8988T (cell line): ENCODE results near the gene HLCS.

Experiments
- DNase-seq: peaks from one replicate; pipeline ENCODE4 v3.0.0; 2011

HLCS gene

GRCh38 chr21:36914244-36915013 is 52.0 kb downstream of the HLCS start:
- no peak for DNase-seq

DNA sequence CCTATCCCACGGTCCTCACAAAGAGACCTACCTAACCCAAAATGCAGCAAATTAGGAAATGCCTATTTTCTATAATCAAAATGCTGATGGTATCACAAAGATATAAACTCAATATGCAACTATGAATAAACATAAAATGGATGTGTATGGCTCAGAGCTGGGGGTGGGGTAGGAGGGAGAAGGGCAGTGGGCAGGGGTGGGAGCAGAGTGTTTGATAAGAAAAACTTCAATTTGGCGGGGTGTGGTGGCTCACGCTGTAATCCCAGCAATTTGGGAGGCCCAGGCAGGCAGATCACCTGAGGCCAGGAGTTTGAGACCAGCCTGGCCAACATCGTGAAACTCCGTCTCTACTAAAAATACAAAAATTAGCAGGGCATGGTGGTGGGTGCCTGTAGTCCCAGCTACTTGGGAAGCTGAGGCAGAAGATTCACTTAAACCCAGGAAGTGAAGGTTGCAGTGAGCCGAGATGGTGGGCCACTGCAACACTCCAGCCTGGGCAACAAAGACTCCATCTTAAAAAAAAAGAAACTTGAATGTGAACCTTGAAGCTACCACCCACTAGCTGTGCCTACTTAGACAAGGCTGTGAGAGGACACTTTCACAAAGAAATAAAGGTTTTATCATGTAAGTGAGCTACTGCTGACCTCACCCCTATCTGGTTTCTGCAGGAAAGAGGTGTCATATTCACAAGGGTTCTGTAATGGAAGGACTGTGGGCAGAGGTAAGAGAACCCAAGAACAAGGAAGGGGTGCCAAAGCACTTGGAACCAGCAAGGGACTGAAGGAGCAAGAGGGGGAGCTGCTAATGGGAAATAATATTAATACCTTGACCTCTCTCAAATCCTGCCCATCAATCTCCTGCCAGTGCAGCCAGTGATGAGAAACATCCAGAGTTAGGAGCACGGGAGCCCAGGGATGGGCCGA is 53.0 kb downstream of the HLCS start:
- no peak for DNase-seq

DNA sequence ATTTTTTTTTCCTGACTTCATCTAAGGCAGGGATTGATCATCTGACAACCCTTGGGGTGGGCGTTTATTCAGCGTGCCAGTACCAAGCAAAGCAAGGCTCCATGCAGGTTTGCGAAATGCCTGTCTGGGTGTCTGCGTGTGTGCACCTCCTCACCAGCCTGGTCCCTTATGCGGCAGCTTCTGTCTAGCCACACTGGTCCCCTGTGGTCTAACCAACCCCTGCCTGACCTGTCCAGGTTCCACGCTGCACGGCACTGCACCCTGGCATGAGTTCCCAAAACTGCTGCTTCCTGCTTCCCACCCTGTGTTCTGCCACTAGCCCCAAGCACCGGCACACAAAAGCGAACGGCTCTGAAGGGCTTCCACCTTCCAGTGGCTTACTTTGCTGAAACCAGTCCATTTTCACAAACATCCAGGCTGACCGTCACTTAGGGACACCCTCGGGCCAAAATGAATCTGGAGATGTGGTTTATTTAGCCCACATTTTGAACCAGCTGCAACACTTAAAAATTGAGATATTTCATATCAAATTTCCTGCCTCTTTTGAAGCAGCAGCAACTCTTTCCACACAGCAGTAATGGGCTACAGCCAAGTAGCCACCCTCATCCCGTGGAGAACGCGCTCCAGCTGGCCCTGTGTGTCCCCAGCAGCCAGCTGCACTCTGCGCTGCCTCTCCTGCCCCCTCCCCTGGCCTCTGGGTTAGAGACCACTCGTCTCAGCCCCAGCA is 55.7 kb downstream of the HLCS start:
- no peak for DNase-seq

GRCh38 chr21:36909901-36910561 is 56.4 kb downstream of the HLCS start:
- no peak for DNase-seq

DNA sequence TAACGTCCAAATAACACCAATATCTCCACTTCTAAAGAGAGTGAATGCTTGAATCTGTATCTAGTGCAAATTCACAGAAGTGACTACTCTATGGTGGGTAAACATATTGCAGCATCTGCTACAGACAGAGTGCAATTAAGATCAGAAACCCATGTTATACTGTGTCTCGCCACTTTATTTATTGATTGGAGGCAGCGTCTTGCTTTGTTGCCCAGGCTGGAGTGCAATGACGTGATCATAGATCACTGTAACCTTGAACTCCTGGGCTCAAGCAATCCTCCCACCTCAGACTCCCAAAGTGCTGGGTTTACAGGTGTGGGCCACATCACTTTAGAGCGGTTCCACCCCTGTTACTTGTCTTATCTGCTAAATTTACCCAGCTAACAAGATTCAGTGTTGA is 57.0 kb downstream of the HLCS start:
- no peak for DNase-seq

DNA sequence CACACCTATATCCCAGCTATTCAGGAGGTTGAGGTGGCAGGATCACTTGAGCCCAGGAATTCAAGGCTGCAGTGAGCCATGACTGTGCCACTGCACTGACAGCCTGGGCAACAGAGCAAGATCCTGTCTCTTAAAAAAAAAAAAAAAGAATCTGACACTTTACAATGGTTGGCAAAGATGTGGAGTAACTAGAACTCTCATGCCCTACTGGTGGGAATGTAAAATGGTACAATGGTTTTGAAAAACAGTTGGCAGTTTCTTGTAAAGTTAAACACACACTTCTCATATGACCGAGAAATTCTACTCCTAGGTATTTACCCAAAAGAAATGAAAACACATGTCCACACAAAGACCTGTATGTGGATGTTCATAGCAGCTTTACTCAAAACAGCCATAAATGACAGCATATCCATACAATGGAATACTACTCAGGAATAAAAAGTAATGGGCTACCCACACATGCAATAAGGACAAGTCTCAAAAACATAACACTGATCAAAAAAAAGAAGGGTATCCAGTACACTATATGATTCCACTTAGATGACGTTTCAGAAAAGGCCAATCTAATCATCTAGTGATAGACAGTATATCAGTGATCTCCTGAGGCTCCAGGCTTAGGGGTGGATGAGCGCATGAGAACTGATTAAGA is 58.1 kb downstream of the HLCS start:
- DNase-seq = no peak

DNA sequence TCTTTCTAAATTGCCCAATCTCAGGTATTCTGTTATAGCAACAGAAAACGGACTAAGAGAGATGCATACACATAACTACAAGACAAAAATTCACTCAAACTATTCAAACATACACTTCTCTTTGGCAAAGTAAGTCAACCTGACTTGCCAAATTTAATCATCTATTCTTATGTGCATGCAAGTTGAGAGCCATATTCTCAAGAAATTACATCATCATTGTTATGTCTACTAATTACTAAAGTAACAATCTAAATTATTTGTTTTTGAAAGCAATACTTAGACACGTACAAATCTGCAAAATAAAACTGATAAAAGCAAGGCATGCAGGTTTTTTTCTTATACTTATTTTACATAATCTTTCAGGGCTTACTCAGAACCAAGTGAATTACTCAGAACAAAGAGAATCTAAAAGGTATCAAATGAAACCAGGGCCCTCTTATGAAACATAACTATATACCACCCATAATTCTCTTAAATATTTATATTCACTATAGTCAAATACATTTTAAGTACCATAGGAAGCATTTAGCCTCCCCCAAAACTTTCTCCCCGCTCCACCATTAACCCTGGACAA is 62.3 kb downstream of the HLCS start:
- DNase-seq = no peak

- no peak for DNase-seq
Observed at GRCh38 chr21:36902793-36903192, 63.7 kb downstream of the HLCS start.

- DNase-seq = no peak
Observed at GRCh38 chr21:36902331-36902730, 64.1 kb downstream of the HLCS start.

GRCh38 chr21:36901575-36901974 is 64.9 kb downstream of the HLCS start:
- DNase-seq = no peak

- no peak for DNase-seq
Observed at GRCh38 chr21:36893581-36893980, 72.9 kb downstream of the HLCS start.

DNA sequence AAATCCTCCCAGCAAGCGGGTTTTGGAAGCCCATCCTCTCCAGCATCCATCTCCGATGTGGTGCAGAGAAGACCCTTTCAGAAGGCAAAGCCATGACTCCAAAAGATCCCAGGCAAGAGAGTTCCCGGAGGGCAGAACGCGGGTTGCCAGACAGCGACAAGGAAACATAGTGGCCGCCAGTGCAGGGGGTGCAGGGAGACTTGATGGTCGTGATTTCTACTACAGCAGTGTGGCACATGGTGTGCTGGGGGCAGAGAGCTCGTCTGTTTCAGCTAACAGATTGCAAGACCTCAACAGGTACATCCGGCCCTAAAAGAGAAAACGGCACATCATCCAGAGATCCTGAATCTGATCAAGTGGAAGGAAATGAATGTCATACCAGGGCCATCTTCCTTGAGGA is 74.3 kb downstream of the HLCS start:
- no peak for DNase-seq

- DNase-seq = no peak
Observed at GRCh38 chr21:36891692-36892091, 74.8 kb downstream of the HLCS start.

DNA sequence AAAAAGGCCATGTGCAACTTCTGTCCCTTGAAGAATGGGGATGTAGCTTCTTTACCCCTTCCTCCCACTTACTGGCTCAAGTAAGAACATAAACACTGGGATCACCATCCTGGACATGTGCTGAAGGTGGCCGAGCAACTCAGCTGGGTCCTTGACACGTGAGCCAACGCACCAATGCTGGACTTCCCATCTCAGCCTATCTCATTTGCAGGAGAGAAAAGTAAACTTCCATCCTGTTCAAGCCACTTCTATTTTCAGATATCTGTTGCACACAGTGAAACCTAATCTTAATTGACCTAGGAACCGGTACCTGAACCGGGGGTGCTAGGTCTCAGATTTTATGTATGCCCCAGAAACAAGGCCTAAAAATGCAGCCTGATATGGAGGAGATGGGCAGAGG is 75.3 kb downstream of the HLCS start:
- DNase-seq = no peak

DNA sequence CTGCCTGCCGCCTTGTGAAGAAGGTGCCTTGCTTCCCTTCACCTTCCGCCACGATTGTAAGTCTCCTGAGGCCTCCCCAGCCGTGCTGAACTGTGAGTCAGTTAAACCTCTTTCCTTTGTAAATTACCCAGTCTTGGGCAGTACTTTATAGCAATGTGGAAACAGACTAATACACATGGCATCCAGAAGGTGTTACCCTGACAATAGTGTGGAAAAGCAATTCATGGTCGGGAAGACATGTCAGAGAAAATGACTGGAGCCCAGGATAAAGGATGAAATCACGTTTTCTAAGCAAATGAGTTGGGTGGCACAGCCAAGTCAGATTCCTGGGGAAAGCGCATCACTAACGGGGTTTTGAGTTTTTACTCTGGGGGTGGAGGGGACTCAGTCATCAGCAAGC is 76.4 kb downstream of the HLCS start:
- DNase-seq = no peak

GRCh38 chr21:36889401-36889800 is 77.1 kb downstream of the HLCS start:
- no peak for DNase-seq

GRCh38 chr21:36888466-36888865 is 78.0 kb downstream of the HLCS start:
- DNase-seq = no peak

- DNase-seq = no peak
Observed at GRCh38 chr21:36887963-36888362, 78.5 kb downstream of the HLCS start.

DNA sequence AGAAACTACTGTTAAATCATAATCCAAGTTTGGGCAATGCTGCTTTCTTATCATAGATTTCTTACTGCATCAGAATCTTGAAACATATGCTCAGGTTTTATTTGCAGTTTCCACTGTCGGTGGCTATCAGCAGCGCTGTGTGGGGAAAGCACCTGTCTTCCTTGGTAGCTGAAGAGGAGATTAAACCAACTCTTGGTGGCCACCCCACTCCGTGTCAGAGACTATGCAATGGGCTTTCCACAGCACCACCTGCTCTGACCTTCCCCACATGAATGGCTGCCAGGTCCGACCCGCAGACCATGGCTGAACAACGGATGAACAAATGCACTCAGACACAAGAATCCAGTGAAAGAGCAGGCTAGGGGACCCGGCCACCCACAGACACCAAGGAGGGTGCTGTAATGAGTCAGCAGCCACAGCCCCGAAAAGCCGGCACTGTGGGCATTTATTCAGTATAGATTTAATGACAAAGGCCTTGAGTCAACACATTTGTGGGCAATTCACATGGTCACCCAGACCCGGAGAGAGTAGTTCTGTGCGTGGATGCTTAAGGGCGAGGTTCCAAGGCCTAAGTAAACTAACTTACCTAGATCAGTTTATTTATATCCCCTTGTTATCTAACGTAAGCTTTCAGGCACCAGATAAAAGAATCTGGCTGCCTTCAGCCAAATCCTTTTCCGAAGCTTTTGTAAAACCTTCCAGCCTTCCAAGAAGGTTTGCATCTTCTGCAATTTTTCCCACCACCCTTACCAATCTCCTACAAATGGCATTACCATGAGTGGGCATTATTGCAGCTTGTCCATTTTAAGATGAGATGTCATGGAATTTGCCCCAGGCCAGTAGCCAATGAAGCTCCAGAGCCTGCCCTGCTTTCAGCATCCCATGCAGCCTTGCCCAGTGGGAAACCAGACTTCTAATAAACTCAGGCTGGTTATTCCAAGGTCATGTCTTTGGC is 82.7 kb downstream of the HLCS start:
- no peak for DNase-seq

DNA sequence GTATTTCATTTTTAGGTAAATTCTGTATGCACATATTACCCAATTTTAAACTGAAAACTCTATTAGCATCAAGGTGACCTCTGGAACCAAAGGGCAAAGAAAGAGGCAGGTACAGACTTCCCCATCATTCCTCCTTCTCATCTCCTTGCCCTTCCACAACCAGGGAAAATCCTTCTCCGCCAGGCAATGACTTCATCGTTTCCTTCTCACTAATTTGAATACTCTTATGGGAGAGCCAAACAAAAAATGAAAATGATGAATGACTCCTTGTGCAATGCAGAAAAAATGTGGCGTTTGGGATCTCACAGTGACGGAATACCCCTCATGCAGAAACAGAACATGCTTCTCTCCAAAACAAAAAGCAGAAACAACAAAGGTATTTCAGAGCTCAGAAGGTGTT is 83.7 kb downstream of the HLCS start:
- no peak for DNase-seq

GRCh38 chr21:36881228-36881627 is 85.2 kb downstream of the HLCS start:
- no peak for DNase-seq
